GM19467 (cell line): Measurements from ENCODE around the gene ZYX.

Source experiments
- ATAC-seq: cut with Tn5 transposase; IDR thresholded peaks from one replicate; pipeline ENCODE4 v1.9.1; 2021; ENCODE audit warnings: mild to moderate bottlenecking, moderate library complexity; ENCODE audit not compliant: unreplicated experiment

The ZYX gene

GRCh38 chr7:143380646-143381426 is at the start of gene ZYX:
TSS of gene ZYX (plus strand) at chr7:143381345. CDS start at chr7:143381572, 227 bp downstream.
- peak; percentile 76 for ATAC-seq

- ATAC-seq, result no peak
Observed at GRCh38 chr7:143334244-143334643, 46.9 kb upstream of the ZYX start.

- no peak for ATAC-seq
Observed at GRCh38 chr7:143337216-143337615, 43.9 kb upstream of the ZYX start.

GRCh38 chr7:143341842-143342241 is 39.3 kb upstream of the ZYX start:
- no peak for ATAC-seq

GRCh38 chr7:143343596-143343995 is 37.5 kb upstream of the ZYX start:
- ATAC-seq, result no peak

GRCh38 chr7:143345428-143345900 is 35.7 kb upstream of the ZYX start:
- no peak for ATAC-seq

GRCh38 chr7:143346018-143346417 is 35.1 kb upstream of the ZYX start:
- ATAC-seq, result no peak

- ATAC-seq, result no peak
Observed at GRCh38 chr7:143347950-143348349, 33.2 kb upstream of the ZYX start.

- no peak for ATAC-seq
Observed at GRCh38 chr7:143351060-143351459, 30.1 kb upstream of the ZYX start.

- ATAC-seq, result no peak
Observed at GRCh38 chr7:143351574-143351973, 29.6 kb upstream of the ZYX start.

GRCh38 chr7:143352531-143353002 is 28.6 kb upstream of the ZYX start:
- no peak for ATAC-seq

GRCh38 chr7:143354376-143354775 is 26.8 kb upstream of the ZYX start:
- ATAC-seq, result no peak

- ATAC-seq, result no peak
Observed at GRCh38 chr7:143354965-143355364, 26.2 kb upstream of the ZYX start.

- ATAC-seq, result no peak
Observed at GRCh38 chr7:143355450-143356385, 25.4 kb upstream of the ZYX start.

GRCh38 chr7:143356414-143357050 is 24.6 kb upstream of the ZYX start:
- no peak for ATAC-seq

- ATAC-seq, result no peak
Observed at GRCh38 chr7:143358626-143359025, 22.5 kb upstream of the ZYX start.

GRCh38 chr7:143359771-143360353 is 21.3 kb upstream of the ZYX start:
- no peak for ATAC-seq

- ATAC-seq, result no peak
Observed at GRCh38 chr7:143360788-143361551, 20.2 kb upstream of the ZYX start.

- no peak for ATAC-seq
Observed at GRCh38 chr7:143361552-143362130, 19.5 kb upstream of the ZYX start.
